SW 1271 (cell line): ENCODE measurements around the gene GNL3.
A peak's percentile ranks its signal among the peaks of the same experiment; 100 is the strongest.

Source experiments
- DNase-seq, 2 experiments: peaks; one replicate each; lab custom pipeline; 2025; lab: John Stamatoyannopoulos, UW

The GNL3 gene

GRCh38 chr3:52688266-52688665, 2.4 kb downstream of the GNL3 start:
- DNase-seq: no peak

- DNase-seq: no peak
These were observed 3.3 kb downstream of the GNL3 start for GRCh38 chr3:52689151-52689550.

- no peak for DNase-seq
These were observed 4.7 kb downstream of the GNL3 start for GRCh38 chr3:52690560-52690959.

- no peak for DNase-seq
These were observed 7.2 kb downstream of the GNL3 start for GRCh38 chr3:52693071-52693470.

GRCh38 chr3:52694528-52695189, 8.8 kb downstream of the GNL3 start:
- DNase-seq: no peak

GRCh38 chr3:52695798-52696671, 10.2 kb downstream of the GNL3 start:
- DNase-seq: no peak

- DNase-seq: no peak
These were observed 11.2 kb downstream of the GNL3 start for GRCh38 chr3:52696830-52697631.

- DNase-seq: no peak
These were observed 11.8 kb downstream of the GNL3 start for GRCh38 chr3:52697632-52697965.

GRCh38 chr3:52703341-52703740, 17.5 kb downstream of the GNL3 start:
- no peak for DNase-seq

- DNase-seq: no peak
These were observed 19.0 kb downstream of the GNL3 start for GRCh38 chr3:52704611-52705437.

- no peak for DNase-seq
These were observed 19.5 kb downstream of the GNL3 start for GRCh38 chr3:52705438-52705687.

GRCh38 chr3:52705688-52706686, 20.2 kb downstream of the GNL3 start, which contains the start of the genes GLT8D1 and SPCS1:
TSS of gene GLT8D1 (minus strand) at chr3:52705791. CDS start at chr3:52700460, 5,331 bp downstream.
TSS of gene SPCS1 (plus strand) at chr3:52706106. CDS start at chr3:52706247, 141 bp downstream.
- DNase-seq: peak in 1 of 2 experiments; percentile 71

GRCh38 chr3:52707585-52707984, 21.8 kb downstream of the GNL3 start:
- DNase-seq: no peak

- DNase-seq: no peak
These were observed 24.7 kb downstream of the GNL3 start for GRCh38 chr3:52710512-52710911.

- no peak for DNase-seq
These were observed 26.7 kb downstream of the GNL3 start for GRCh38 chr3:52712291-52713212.

GRCh38 chr3:52714335-52715302, 28.8 kb downstream of the GNL3 start:
- no peak for DNase-seq

- no peak for DNase-seq
These were observed 30.0 kb downstream of the GNL3 start for GRCh38 chr3:52715714-52716305.

GRCh38 chr3:52719618-52720017, 33.8 kb downstream of the GNL3 start:
- DNase-seq: no peak
